SK-N-SH (cell line): ENCODE measurements around the gene NLGN1.

Experiments
- NRF1 ChIP-seq: IDR thresholded peaks from 2 replicates; pipeline ENCODE4 v1.6.1; 2012; ENCODE audit warnings: low read depth, mild to moderate bottlenecking, low read length
- RAD21 ChIP-seq: IDR thresholded peaks from 2 replicates; pipeline ENCODE4 v1.6.1; 2012; ENCODE audit warnings: mild to moderate bottlenecking, low read length
- RCOR1 ChIP-seq: fragments of 150-350 bp; IDR thresholded peaks from 2 replicates; pipeline ENCODE4 v1.6.1; 2017; ENCODE audit warnings: antibody characterized with exemption, low read length
- RFX5 ChIP-seq: IDR thresholded peaks from 2 replicates; pipeline ENCODE4 v1.6.1; 2012; ENCODE audit warnings: mild to moderate bottlenecking, improper control_type of control experiment, low read length
- TF ChIP-seq, protein P1 (sequence below): fragments of 200-600 bp; sonication (generic); IDR thresholded peaks from 2 replicates; pipeline ENCODE4 v1.6.1; 2017; ENCODE audit warnings: antibody characterized with exemption, mild to moderate bottlenecking, moderate library complexity
- TF ChIP-seq, protein P2 (sequence below): IDR thresholded peaks from 2 replicates; pipeline ENCODE4 v1.4.0; 2012; ENCODE audit warnings: low read depth
- TF ChIP-seq, protein P3 (sequence below): IDR thresholded peaks from 2 replicates; pipeline ENCODE4 v1.4.0; 2012; ENCODE audit warnings: low read depth, borderline replicate concordance
- TF ChIP-seq, protein P4 (sequence below): IDR thresholded peaks from 2 replicates; pipeline ENCODE4 v1.4.0; 2012; ENCODE audit warnings: low read depth, borderline replicate concordance

DNA sequence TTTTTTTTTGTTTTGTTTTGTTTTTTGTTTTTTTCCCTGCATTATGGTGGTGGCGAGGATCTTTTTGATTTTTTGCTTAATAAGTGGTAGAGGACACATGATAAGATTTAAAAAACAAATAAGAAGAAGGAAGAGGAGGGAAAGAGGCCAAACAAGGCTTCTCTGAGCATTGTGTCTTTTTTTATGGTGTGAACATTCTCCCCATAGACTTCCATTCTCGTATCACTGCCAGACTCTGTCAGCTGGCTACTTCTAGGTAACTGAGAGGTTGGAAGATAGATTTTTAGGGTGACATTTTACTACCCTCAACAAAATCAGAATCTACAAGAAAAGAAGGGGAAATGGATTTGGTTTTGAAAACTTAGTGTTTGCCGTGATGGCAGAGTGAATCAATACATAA is 3.8 kb downstream of the NLGN1 start:
- TF ChIP-seq, protein P1, sequence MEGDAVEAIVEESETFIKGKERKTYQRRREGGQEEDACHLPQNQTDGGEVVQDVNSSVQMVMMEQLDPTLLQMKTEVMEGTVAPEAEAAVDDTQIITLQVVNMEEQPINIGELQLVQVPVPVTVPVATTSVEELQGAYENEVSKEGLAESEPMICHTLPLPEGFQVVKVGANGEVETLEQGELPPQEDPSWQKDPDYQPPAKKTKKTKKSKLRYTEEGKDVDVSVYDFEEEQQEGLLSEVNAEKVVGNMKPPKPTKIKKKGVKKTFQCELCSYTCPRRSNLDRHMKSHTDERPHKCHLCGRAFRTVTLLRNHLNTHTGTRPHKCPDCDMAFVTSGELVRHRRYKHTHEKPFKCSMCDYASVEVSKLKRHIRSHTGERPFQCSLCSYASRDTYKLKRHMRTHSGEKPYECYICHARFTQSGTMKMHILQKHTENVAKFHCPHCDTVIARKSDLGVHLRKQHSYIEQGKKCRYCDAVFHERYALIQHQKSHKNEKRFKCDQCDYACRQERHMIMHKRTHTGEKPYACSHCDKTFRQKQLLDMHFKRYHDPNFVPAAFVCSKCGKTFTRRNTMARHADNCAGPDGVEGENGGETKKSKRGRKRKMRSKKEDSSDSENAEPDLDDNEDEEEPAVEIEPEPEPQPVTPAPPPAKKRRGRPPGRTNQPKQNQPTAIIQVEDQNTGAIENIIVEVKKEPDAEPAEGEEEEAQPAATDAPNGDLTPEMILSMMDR = no peak
- TF ChIP-seq RCOR1 (no peak), RAD21 (no peak), NRF1 (no peak), RFX5 (no peak)
- TF ChIP-seq, protein P2, sequence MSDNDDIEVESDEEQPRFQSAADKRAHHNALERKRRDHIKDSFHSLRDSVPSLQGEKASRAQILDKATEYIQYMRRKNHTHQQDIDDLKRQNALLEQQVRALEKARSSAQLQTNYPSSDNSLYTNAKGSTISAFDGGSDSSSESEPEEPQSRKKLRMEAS = no peak
- TF ChIP-seq, protein P3, sequence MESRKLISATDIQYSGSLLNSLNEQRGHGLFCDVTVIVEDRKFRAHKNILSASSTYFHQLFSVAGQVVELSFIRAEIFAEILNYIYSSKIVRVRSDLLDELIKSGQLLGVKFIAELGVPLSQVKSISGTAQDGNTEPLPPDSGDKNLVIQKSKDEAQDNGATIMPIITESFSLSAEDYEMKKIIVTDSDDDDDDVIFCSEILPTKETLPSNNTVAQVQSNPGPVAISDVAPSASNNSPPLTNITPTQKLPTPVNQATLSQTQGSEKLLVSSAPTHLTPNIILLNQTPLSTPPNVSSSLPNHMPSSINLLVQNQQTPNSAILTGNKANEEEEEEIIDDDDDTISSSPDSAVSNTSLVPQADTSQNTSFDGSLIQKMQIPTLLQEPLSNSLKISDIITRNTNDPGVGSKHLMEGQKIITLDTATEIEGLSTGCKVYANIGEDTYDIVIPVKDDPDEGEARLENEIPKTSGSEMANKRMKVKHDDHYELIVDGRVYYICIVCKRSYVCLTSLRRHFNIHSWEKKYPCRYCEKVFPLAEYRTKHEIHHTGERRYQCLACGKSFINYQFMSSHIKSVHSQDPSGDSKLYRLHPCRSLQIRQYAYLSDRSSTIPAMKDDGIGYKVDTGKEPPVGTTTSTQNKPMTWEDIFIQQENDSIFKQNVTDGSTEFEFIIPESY = no peak
- TF ChIP-seq, protein P4, sequence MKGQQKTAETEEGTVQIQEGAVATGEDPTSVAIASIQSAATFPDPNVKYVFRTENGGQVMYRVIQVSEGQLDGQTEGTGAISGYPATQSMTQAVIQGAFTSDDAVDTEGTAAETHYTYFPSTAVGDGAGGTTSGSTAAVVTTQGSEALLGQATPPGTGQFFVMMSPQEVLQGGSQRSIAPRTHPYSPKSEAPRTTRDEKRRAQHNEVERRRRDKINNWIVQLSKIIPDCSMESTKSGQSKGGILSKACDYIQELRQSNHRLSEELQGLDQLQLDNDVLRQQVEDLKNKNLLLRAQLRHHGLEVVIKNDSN = no peak
